Right lobe of liver (tissue), 6 donors: ENCODE results near the gene CCDC9. TPM values are rescaled to one million over a fixed set of nuclear protein-coding genes. Genes with fewer than 3 reads are reported as not detected.

Experiments
- ATAC-seq, 4 donors: fragments of 200-7000 bp; cut with Tn5 transposase; one replicate each; pipeline ENCODE4 v1.9.1; 2020; ENCODE audit warnings: mild to moderate bottlenecking in 4 of 4, moderate library complexity in 4 of 4
- DNase-seq, 3 donors: peaks; one replicate each; pipeline ENCODE4 v3.0.0-alpha.2; 2020
- H3K27ac ChIP-seq, 3 donors: fragments of 200-600 bp; one replicate each; pipeline ENCODE4 v1.8.0; 2022
- H3K27me3 ChIP-seq, 2 donors: fragments of 200-600 bp; one replicate each; pipeline ENCODE4 v1.8.0; 2022
- H3K36me3 ChIP-seq, 4 donors: fragments of 200-600 bp; sonication (generic) in 1 of 4; one replicate each; pipeline versions ENCODE4 v1.5.1 to v1.8.0; 2017 to 2022; ENCODE audit warnings: control low read depth in 1 of 4
- H3K4me1 ChIP-seq, 4 donors: fragments of 200-600 bp; sonication (generic) in 1 of 4; one replicate each; pipeline versions ENCODE4 v1.5.1 to v1.8.0; 2017 to 2022; ENCODE audit warnings: control low read depth in 1 of 4
- H3K4me3 ChIP-seq, 3 donors: fragments of 200-600 bp; one replicate each; pipeline ENCODE4 v1.8.0; 2022
- H3K9me3 ChIP-seq, 4 donors: fragments of 200-600 bp; sonication (generic) in 1 of 4; one replicate each; pipeline versions ENCODE4 v1.5.1 to v1.8.0; 2017 to 2022; ENCODE audit warnings: control low read depth in 1 of 4
- CTCF ChIP-seq, 4 donors: fragments of 200-600 bp in 3 of 4; fragments of 450-650 bp in 1 of 4; IDR thresholded peaks; one replicate each; pipeline versions ENCODE4 v1.5.1 to v1.8.0; 2016 to 2022; ENCODE audit warnings: antibody characterized with exemption in 4 of 4, mild to moderate bottlenecking in 2 of 4
- POLR2A ChIP-seq: fragments of 450-650 bp; IDR thresholded peaks from one replicate; pipeline ENCODE4 v1.6.1; 2017; ENCODE audit warnings: antibody characterized with exemption, mild to moderate bottlenecking
- WGBS: methylation state at CpG from one replicate; pipeline ENCODE4 v1.1.6; 2018; ENCODE audit warnings: low coverage, low lambda C conversion rate; ENCODE audit not compliant: insufficient coverage; ENCODE audit errors: missing lambda C conversion rate; 5-methylcytosine and 5-hydroxymethylcytosine counted together
- intact Hi-C, 2 donors: fragments of 100-400 bp; cut with DNase I; formaldehyde crosslinking; loops; one replicate each; pipeline versions ENCODE4 v1.11.2 to v1.14.1; 2022
- total RNA-seq, 6 experiments: library from RNA; depleted of rRNA in 2 of 6; stranded (reverse); fragments of >200 nt in 2 of 6; fragmentation: NEBNext Ultra II Directional in 3 of 6; extraction: Animal tissue kit (Norgen Biotek cat#: 25700) in 3 of 6; gene quantifications; one replicate each; pipeline versions ENCODE4 v1.1.0 to v1.2.4, GENCODE V29; 2016 to 2023
- donor health status: DM: no; HTN: yes; CAD: no.
- donor health status: DM: no; HTN: no; CAD: no.
- donor health status: DM: no; HTN: no; CAD: no.
- donor health status: DM: no; HTN: yes; CAD: no.
- donor health status: DM: no; HTN: yes; CAD: no.

Gene CCDC9
- total RNA-seq, 6 experiments from 2014 or later, result 5.8 to 15.1 (median 9.1) TPM

DNA sequence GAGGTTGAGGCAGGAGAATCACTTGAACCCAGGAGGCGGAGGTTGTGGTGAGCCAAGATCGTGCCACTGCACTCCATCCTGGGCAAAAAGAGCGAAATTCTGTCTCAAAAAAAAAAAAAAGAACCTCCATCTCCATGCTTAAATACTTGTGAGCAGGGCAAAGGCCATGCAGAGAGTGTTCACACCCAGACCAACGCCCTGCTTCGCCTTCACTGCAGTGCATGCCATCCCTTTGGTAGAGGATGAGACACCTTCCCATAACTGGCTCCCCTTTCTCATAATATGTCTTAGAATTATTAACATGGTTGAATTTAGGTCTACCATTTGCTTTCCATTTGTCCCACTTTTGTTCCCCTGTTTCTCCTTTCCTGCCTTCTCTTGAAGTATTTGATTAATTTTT is 40.7 kb upstream of the CCDC9 start:
- Histone ChIP-seq H3K4me3 (no peak overlapping the region), H3K27me3 (no peaks in the 10 kb centered on the region), H3K9me3 (no peaks in the 10 kb centered on the region), H3K27ac (no peak overlapping the region), H3K4me1 (peaks cover 0 to 4% (median 0%) of the 10 kb centered on the region in 4 donors), H3K36me3 (no peaks in the 10 kb centered on the region)
- DNase-seq (no peak), ATAC-seq (no peak)
- TF ChIP-seq CTCF (IDR thresholded peaks at IDR 0.05), result no peak
- no peak for TF ChIP-seq POLR2A
- intact Hi-C loops, result no loop called here
- 87% methylated on average over 3 of the region's 5 CpGs for WGBS

DNA sequence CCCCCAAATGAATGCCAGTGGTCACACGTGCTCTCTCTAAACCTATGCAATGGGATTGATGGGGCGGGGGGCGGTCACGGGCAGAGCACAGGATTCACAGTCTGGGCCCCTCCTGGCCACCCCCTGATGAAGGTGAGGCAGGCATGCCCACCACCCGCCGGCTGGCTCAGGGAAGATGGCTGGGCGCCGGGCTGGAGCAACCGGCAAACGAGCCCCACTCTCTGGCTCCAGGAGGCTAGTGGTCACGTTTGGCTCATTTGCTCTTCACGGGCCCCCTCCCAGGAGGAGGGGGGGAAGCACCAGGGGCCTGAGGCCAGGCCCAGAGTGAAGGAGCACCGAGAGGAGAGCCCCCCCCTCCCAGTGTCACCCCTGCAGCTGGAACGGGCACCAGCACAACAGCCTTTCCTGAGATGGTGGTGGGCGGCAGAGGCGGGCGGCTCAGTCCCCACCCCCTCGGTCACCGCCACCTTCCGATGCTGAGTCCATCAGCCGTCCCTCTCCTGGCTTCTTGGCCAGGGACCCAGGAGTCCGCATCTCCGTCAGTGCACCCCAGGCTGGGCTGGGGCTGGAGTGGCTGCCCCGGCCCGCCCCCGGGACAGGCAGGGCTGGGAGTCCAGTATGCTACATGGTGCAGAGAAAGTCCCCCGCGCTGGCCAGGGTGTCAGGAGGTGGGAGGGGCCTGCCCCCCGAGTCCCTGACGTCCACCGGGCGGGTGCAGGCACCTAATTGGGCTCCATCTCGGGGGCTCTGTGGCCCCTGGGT is 35.1 kb upstream of the CCDC9 start:
- H3K4me1 ChIP-seq, result peaks cover 0 to 5% (median 2%) of the 10 kb centered on the region in 4 donors
- DNase-seq (no peak), ATAC-seq (no peak)
- no peaks in the 10 kb centered on the region for H3K27me3 ChIP-seq
- no CpG with 5 or more reads among the region's 33 CpGs for WGBS
- no peaks in the 10 kb centered on the region for H3K9me3 ChIP-seq
- no peak overlapping the region for H3K4me3 ChIP-seq
- TF ChIP-seq POLR2A, result no peak
- TF ChIP-seq CTCF (IDR thresholded peaks at IDR 0.05), result no peak
- intact Hi-C loops, result no loop called here
- H3K27ac ChIP-seq, result no peak overlapping the region
- H3K36me3 ChIP-seq, result peaks cover 0 to 6% (median 2%) of the 10 kb centered on the region in 4 donors

DNA sequence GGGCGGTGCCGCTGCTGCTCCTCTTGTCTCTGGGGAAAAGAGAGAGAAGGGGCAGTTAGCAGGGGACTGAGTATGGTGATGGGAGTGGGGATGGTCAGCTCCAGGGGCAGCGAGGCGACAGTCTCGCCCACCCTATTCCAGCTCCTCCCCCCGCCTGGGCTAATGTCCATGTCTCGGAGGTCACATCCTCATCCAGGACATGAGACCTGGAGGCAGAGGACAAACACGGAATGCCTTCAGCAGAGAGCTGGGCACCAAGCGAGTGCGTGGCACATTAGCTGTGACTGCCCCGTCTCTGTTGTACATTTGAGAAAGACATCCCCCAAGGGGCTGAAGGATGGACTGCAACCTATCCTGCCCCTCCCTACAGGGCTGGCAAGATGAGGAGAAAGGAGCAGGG is 34.4 kb upstream of the CCDC9 start:
- DNase-seq (no peak), ATAC-seq (no peak)
- Histone ChIP-seq H3K36me3 (peaks cover 0 to 6% (median 2%) of the 10 kb centered on the region in 4 donors), H3K4me3 (no peak overlapping the region), H3K27ac (no peak overlapping the region), H3K27me3 (no peaks in the 10 kb centered on the region), H3K4me1 (peaks cover 0 to 8% (median 3%) of the 10 kb centered on the region in 4 donors), H3K9me3 (no peaks in the 10 kb centered on the region)
- intact Hi-C loops, result no loop called here
- WGBS, result 100% methylated on average over 1 of the region's 11 CpGs
- TF ChIP-seq POLR2A, result no peak

- Histone ChIP-seq H3K4me3 (peak overlapping the region; percentile 59 to 97 (median 71)), H3K27ac (peak overlapping the region; percentile 97 to 100 (median 97)), H3K4me1 (peaks cover 0 to 18% (median 8%) of the 10 kb centered on the region in 4 donors), H3K36me3 (peaks cover 0 to 6% (median 2%) of the 10 kb centered on the region in 4 donors), H3K27me3 (no peaks in the 10 kb centered on the region), H3K9me3 (no peaks in the 10 kb centered on the region)
- intact Hi-C loops, result no loop called here
- 10% methylated on average over 11 of the region's 59 CpGs for WGBS
- peak; percentile 100 for TF ChIP-seq POLR2A
- TF ChIP-seq CTCF (IDR thresholded peaks at IDR 0.05), result peak; percentile 37 to 66 (median 51)
- DNase-seq (peak; percentile 90 to 93 (median 92)), ATAC-seq (peak; percentile 51 to 80 (median 77))
These were observed 30.4 kb upstream of the CCDC9 start for GRCh38 chr19:47225746-47226425.
